CD14-positive monocyte (primary cell): Measurements from ENCODE around the gene SMAD6. TPM values are rescaled to one million over a fixed set of nuclear protein-coding genes. Genes with fewer than 3 reads are reported as not detected.

ENCODE experiments used
- DNase-seq, 3 donors: peaks; one replicate each; pipeline ENCODE4 v3.0.0-alpha.2; 2011 to 2022
- H2AFZ ChIP-seq: 2 replicates; pipeline ENCODE4 v1.6.0; 2012; ENCODE audit warnings: mild to moderate bottlenecking, low read depth, low read length, inconsistent platforms; ENCODE audit not compliant: insufficient read depth, poor library complexity, severe bottlenecking
- H3K27ac ChIP-seq, 2 donors: 1 replicate in 1 of 2; 2 replicates in 1 of 2; pipeline ENCODE4 v1.5.1; 2012 to 2013; ENCODE audit warnings: low read length in 2 of 2, control low read depth in 1 of 2, inconsistent platforms in 1 of 2, low read depth in 1 of 2, mild to moderate bottlenecking in 1 of 2
- H3K27me3 ChIP-seq, 2 donors: one replicate each; pipeline versions ENCODE4 v1.6.0 to v1.6.1; 2011 to 2013; ENCODE audit warnings: low read length in 2 of 2; ENCODE audit not compliant: control insufficient read depth in 2 of 2, insufficient read depth in 2 of 2
- H3K36me3 ChIP-seq, 2 donors: replicated peaks in 1 of 2; 1 replicate in 1 of 2; 2 replicates in 1 of 2; pipeline versions ENCODE4 v1.5.1 to v1.6.1; 2012 to 2013; ENCODE audit warnings: low read length in 2 of 2, control low read depth in 1 of 2, inconsistent platforms in 1 of 2, mild to moderate bottlenecking in 1 of 2; ENCODE audit not compliant: insufficient read depth in 2 of 2, control insufficient read depth in 1 of 2
- H3K4me1 ChIP-seq, 2 donors: 1 replicate in 1 of 2; 2 replicates in 1 of 2; pipeline versions ENCODE4 v1.5.1 to v1.6.1; 2012 to 2013; ENCODE audit warnings: low read length in 2 of 2, control low read depth in 1 of 2, inconsistent platforms in 1 of 2, mild to moderate bottlenecking in 1 of 2, moderate library complexity in 1 of 2; ENCODE audit not compliant: insufficient read depth in 2 of 2, control insufficient read depth in 1 of 2
- H3K4me2 ChIP-seq: replicated peaks from 2 replicates; pipeline ENCODE3; 2012; ENCODE audit warnings: low read length, moderate library complexity, mild to moderate bottlenecking; ENCODE audit not compliant: poor library complexity, severe bottlenecking; ENCODE audit errors: extremely low read depth
- H3K4me3 ChIP-seq, 3 experiments: fragments of 200-600 bp in 1 of 3; sonication (generic) in 1 of 3; replicated peaks in 1 of 3; 1 replicate in 2 of 3; 2 replicates in 1 of 3; pipeline ENCODE4 v1.5.1; 2011 to 2013; ENCODE audit warnings: low read length in 3 of 3, mild to moderate bottlenecking in 3 of 3, control low read depth in 2 of 3, low read depth in 2 of 3, inconsistent platforms in 1 of 3, moderate library complexity in 1 of 3
- H3K79me2 ChIP-seq: 2 replicates; pipeline ENCODE4 v1.6.0; 2012; ENCODE audit warnings: mild to moderate bottlenecking, control low read depth, inconsistent platforms, low read length, moderate library complexity; ENCODE audit not compliant: insufficient read depth
- H3K9ac ChIP-seq: 2 replicates; pipeline ENCODE4 v1.6.0; 2017; ENCODE audit warnings: low read length, mild to moderate bottlenecking; ENCODE audit not compliant: insufficient read depth, poor library complexity, severe bottlenecking
- H3K9me3 ChIP-seq, 2 donors: replicated peaks in 1 of 2; 1 replicate in 1 of 2; 2 replicates in 1 of 2; pipeline versions ENCODE4 v1.5.1 to v1.6.1; 2012 to 2013; ENCODE audit warnings: low read length in 2 of 2, control low read depth in 1 of 2; ENCODE audit not compliant: control insufficient read depth in 1 of 2, insufficient read depth in 1 of 2
- H4K20me1 ChIP-seq: 2 replicates; pipeline ENCODE4 v1.6.0; 2012; ENCODE audit warnings: mild to moderate bottlenecking, low read length, control low read depth, moderate library complexity; ENCODE audit not compliant: insufficient read depth
- H3K27ac Mint-ChIP-seq, 7 donors: one replicate each; pipeline ENCODE4 v1.8.0; 2020; ENCODE audit warnings: mild to moderate bottlenecking in 7 of 7, mixed read lengths in 7 of 7, moderate library complexity in 6 of 7, inconsistent platforms in 2 of 7
- H3K27me3 Mint-ChIP-seq, 3 donors: one replicate each; pipeline ENCODE4 v1.8.0; 2021 to 2022; ENCODE audit warnings: low read depth in 3 of 3, mild to moderate bottlenecking in 3 of 3, mixed read lengths in 3 of 3, moderate library complexity in 3 of 3, inconsistent platforms in 1 of 3
- H3K36me3 Mint-ChIP-seq, 2 donors: one replicate each; pipeline ENCODE4 v1.8.0; 2020; ENCODE audit warnings: mixed read lengths in 2 of 2, inconsistent platforms in 1 of 2, mild to moderate bottlenecking in 1 of 2
- H3K4me1 Mint-ChIP-seq: one replicate; pipeline ENCODE4 v1.8.0; 2020; ENCODE audit warnings: mild to moderate bottlenecking, mixed read lengths
- H3K4me3 Mint-ChIP-seq, 2 donors: one replicate each; pipeline ENCODE4 v1.8.0; 2020; ENCODE audit warnings: mild to moderate bottlenecking in 2 of 2, mixed read lengths in 2 of 2, moderate library complexity in 1 of 2
- H3K9me3 Mint-ChIP-seq, 7 donors: one replicate each; pipeline ENCODE4 v1.8.0; 2020 to 2022; ENCODE audit warnings: mixed read lengths in 7 of 7, mild to moderate bottlenecking in 6 of 7, moderate library complexity in 6 of 7, inconsistent platforms in 2 of 7
- WGBS: methylation state at CpG from one replicate; pipeline ENCODE4 v1.1.5; 2013; ENCODE audit warnings: missing lambda C conversion rate; ENCODE audit not compliant: insufficient coverage; 5-methylcytosine and 5-hydroxymethylcytosine counted together
- intact Hi-C, 2 donors: fragments of 100-400 bp; cut with micrococcal nuclease; formaldehyde crosslinking; loops; one replicate each; pipeline versions ENCODE4 v1.15.0 to v1.15.1; 2023
- polyA plus RNA-seq, 3 donors: library from polyadenylated mRNA; depleted of rRNA in 1 of 3; unstranded in 2 of 3; stranded (reverse) in 1 of 3; fragments of 300-500 nt in 2 of 3; fragments of >200 nt in 1 of 3; fragmentation: Illumina TruSeq in 2 of 3; gene quantifications; 1 replicate in 2 of 3; 2 replicates in 1 of 3; pipeline ENCODE4 v1.2.3, GENCODE V29; 2012 to 2021
- TF ChIP-seq, protein P1 (sequence below): fragments of 200-600 bp; IDR thresholded peaks from one replicate; pipeline ENCODE4 v1.8.0; 2022; ENCODE audit warnings: antibody characterized with exemption, mild to moderate bottlenecking

SMAD6 gene
- polyA plus RNA-seq, 3 donors = 0.31 TPM; not detected in 2

DNA sequence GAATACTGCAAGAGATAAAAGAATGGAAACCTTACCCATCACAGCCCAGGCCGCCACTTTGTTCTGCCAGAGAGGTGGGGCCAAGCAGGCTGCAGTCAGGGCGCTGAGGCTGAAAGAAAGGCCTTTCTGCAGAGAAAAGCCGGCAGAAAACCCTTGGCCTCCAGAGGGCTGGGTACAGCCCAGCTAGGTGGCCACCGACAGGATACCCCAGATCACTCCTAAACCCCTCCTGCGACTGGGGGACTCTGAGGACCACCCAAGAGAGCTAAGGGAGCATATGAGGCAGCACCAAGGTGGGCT is 69.3 kb downstream of the SMAD6 start:
- Histone ChIP-seq H3K79me2 (no peaks in the 10 kb centered on the region), H3K4me2 (no peak overlapping the region), H3K9ac (no peak overlapping the region), H3K9me3 (no peaks in the 10 kb centered on the region), H3K27me3 (no peaks in the 10 kb centered on the region), H3K4me1 (no peaks in the 10 kb centered on the region), H2AFZ (no peak overlapping the region), H3K27ac (no peak overlapping the region), H3K36me3 (no peaks in the 10 kb centered on the region), H3K4me3 (no peak overlapping the region), H4K20me1 (no peaks in the 10 kb centered on the region)
- peaks cover 5 to 7% (median 6%) of the 10 kb centered on the region in 3 donors for H3K27me3 Mint-ChIP-seq
- 93% methylated on average over 4 of the region's 5 CpGs for WGBS
- no peak overlapping the region for H3K4me3 Mint-ChIP-seq
- no peak overlapping the region for H3K27ac Mint-ChIP-seq
- no peaks in the 10 kb centered on the region for H3K36me3 Mint-ChIP-seq
- H3K4me1 Mint-ChIP-seq = peaks cover 7% of the 10 kb centered on the region
- intact Hi-C loops = loop anchor here in 1 of 2 donors (5.0 kb wide), 2 partner anchors 154 to 169 kb away; no protein-coding TSS in a partner anchor
- DNase-seq = no peak
- TF ChIP-seq, protein P1, sequence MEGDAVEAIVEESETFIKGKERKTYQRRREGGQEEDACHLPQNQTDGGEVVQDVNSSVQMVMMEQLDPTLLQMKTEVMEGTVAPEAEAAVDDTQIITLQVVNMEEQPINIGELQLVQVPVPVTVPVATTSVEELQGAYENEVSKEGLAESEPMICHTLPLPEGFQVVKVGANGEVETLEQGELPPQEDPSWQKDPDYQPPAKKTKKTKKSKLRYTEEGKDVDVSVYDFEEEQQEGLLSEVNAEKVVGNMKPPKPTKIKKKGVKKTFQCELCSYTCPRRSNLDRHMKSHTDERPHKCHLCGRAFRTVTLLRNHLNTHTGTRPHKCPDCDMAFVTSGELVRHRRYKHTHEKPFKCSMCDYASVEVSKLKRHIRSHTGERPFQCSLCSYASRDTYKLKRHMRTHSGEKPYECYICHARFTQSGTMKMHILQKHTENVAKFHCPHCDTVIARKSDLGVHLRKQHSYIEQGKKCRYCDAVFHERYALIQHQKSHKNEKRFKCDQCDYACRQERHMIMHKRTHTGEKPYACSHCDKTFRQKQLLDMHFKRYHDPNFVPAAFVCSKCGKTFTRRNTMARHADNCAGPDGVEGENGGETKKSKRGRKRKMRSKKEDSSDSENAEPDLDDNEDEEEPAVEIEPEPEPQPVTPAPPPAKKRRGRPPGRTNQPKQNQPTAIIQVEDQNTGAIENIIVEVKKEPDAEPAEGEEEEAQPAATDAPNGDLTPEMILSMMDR = no peak
- H3K9me3 Mint-ChIP-seq = peaks cover 0 to 1% (median 0%) of the 10 kb centered on the region in 7 donors

DNA sequence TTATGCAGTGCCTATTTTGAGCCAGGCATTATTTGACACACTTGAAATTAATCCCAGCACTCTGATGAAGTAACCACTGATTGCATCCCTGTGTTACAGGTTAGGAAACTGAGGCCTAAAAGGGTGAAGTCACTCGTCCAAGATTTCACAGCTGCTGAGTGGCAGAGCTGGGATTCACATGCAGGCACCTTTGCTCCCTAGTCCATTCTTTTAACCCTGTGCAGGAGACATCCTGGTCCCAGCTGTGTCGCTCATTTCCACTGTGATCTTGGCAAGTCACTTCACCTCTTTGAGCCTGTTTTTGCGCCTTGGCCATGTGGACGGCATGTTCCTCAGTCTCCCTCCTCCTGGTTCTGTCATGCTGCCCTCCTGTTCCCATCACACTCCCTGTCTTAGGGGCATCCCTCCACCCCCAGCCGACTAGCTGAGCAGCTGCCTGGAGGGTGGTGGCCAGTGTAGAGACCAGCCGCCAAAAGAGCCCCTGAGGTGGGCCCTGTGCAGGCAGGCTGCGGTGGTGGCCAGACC is 70.6 kb downstream of the SMAD6 start:
- H3K9ac ChIP-seq = no peak overlapping the region
- intact Hi-C loops = loop anchor here in 1 of 2 donors (5.0 kb wide), 2 partner anchors 155 to 170 kb away; no protein-coding TSS in a partner anchor

More for the DNA sequence above, 70.6 kb downstream of the SMAD6 start:
- peaks cover 4% of the 10 kb centered on the region for H3K4me1 Mint-ChIP-seq
- H3K4me1 ChIP-seq = no peaks in the 10 kb centered on the region
- H3K4me3 Mint-ChIP-seq = peak overlapping the region in 1 of 2 donors; percentile 48
- DNase-seq = no peak
- no peak overlapping the region for H2AFZ ChIP-seq
- no peaks in the 10 kb centered on the region for H3K9me3 ChIP-seq
- H4K20me1 ChIP-seq = no peaks in the 10 kb centered on the region
- H3K27ac ChIP-seq = no peak overlapping the region
- TF ChIP-seq, protein P1 = no peak
- H3K79me2 ChIP-seq = no peaks in the 10 kb centered on the region
- no peak overlapping the region for H3K27ac Mint-ChIP-seq
- H3K9me3 Mint-ChIP-seq = peaks cover 0 to 1% (median 0%) of the 10 kb centered on the region in 7 donors
- H3K36me3 ChIP-seq = no peaks in the 10 kb centered on the region
- H3K27me3 Mint-ChIP-seq = peaks cover 3 to 5% (median 3%) of the 10 kb centered on the region in 3 donors
- no peaks in the 10 kb centered on the region for H3K36me3 Mint-ChIP-seq
- no peak overlapping the region for H3K4me2 ChIP-seq
- WGBS = 53% methylated on average over 7 of the region's 7 CpGs
- no peak overlapping the region for H3K4me3 ChIP-seq
- no peaks in the 10 kb centered on the region for H3K27me3 ChIP-seq
